Renal cortex interstitium (tissue), 11 donors: ENCODE data around the gene PCDHA1. TPM values are rescaled to one million over a fixed set of nuclear protein-coding genes. Genes with fewer than 3 reads are reported as not detected.

Experiments used
- DNase-seq, 11 donors: peaks; one replicate each; pipeline ENCODE4 v3.0.0-alpha.2; 2013; ENCODE audit warnings: low read depth in 9 of 11, low spot score in 4 of 11; ENCODE audit errors: extremely low read depth in 1 of 11
- polyA plus RNA-seq, 3 donors: library from polyadenylated mRNA; unstranded; fragments of 120-200 nt; gene quantifications; one replicate each; pipeline ENCODE4 v1.2.1, GENCODE V29; 2013; ENCODE audit not compliant: insufficient read length in 3 of 3

The PCDHA1 gene
- polyA plus RNA-seq, 3 donors = 0.09 TPM; not detected in 2

GRCh38 chr5:140881889-140882590, 96.1 kb downstream of the PCDHA1 start, which contains the start of gene PCDHA13:
TSS of gene PCDHA13 (plus strand) at chr5:140882124. CDS start at chr5:140882269, 145 bp downstream.
- no peak for DNase-seq

- DNase-seq = no peak
Observed at GRCh38 chr5:140882591-140882899, 96.6 kb downstream of the PCDHA1 start.

GRCh38 chr5:140883373-140883772, 97.4 kb downstream of the PCDHA1 start:
- DNase-seq = no peak

GRCh38 chr5:140883927-140884697, 98.2 kb downstream of the PCDHA1 start:
- no peak for DNase-seq

- DNase-seq = no peak
Observed at GRCh38 chr5:140916325-140916724, 130.4 kb downstream of the PCDHA1 start.

- DNase-seq = no peak
Observed at GRCh38 chr5:140923601-140924000, 137.7 kb downstream of the PCDHA1 start.

GRCh38 chr5:140925806-140926442, 140.0 kb downstream of the PCDHA1 start, which contains the start of gene PCDHAC1:
TSS of gene PCDHAC1 (plus strand) at chr5:140926299. CDS start at chr5:140926893, 594 bp downstream.
- no peak for DNase-seq

- peak; percentile 19 to 65 (median 56) for DNase-seq
Observed at GRCh38 chr5:140926443-140927227, 140.7 kb downstream of the PCDHA1 start.

- no peak for DNase-seq
Observed at GRCh38 chr5:140927228-140927573, 141.3 kb downstream of the PCDHA1 start.

- no peak for DNase-seq
Observed at GRCh38 chr5:140934964-140935606, 149.1 kb downstream of the PCDHA1 start.

- DNase-seq = no peak
Observed at GRCh38 chr5:140946578-140946977, 160.6 kb downstream of the PCDHA1 start.

GRCh38 chr5:140951636-140952035, 165.7 kb downstream of the PCDHA1 start:
- DNase-seq = no peak

GRCh38 chr5:140953234-140953633, 167.3 kb downstream of the PCDHA1 start:
- DNase-seq = no peak

GRCh38 chr5:140962190-140962589, 176.2 kb downstream of the PCDHA1 start:
- DNase-seq = no peak

GRCh38 chr5:140964356-140964755, 178.4 kb downstream of the PCDHA1 start:
- no peak for DNase-seq

GRCh38 chr5:140965905-140966292, 180.0 kb downstream of the PCDHA1 start:
- DNase-seq = no peak

- DNase-seq = peak in 10 of 11 donors; percentile 24 to 59 (median 34)
Observed at GRCh38 chr5:140966293-140967225, 180.6 kb downstream of the PCDHA1 start, which contains the start of gene PCDHAC2. TSS of gene PCDHAC2 (plus strand) at chr5:140966476. CDS start at chr5:140966767, 291 bp downstream.
